ENCODE data around the gene ATL3.
"Not testable (repeated sequence)": the region's sequence is repeated elsewhere in the genome, so short reads cannot be mapped to it uniquely, and the experiment has no call there.

The ATL3 gene

GRCh38 chr11:63581224-63581623 is 90.0 kb downstream of the ATL3 start:
- not testable (repeated sequence) for DNase-seq

DNA sequence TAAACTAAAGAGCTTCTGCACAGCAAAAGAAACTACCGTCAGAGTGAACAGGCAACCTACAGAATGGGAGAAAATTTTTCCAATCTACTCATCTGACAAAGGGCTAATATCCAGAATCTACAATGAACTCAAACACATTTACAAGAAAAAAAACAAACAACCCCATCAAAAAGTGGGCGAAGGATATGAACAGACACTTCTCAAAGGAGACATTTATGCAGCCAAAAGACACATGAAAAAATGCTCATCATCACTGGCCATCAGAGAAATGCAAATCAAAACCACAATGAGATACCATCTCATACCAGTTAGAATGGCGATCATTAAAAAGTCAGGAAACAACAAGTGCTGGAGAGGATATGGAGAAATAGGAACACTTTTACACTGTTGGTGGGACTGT is 92.3 kb downstream of the ATL3 start:
- DNase-seq, result not testable (repeated sequence)

- no peak for DNase-seq
These were observed 96.1 kb downstream of the ATL3 start for GRCh38 chr11:63574856-63575602.

Measured in NCI-H1417 treated with DMSO at 0.1 percent for 48 hours (cell line).